Measurements from ENCODE around the gene DAPK3.
"Not testable (repeated sequence)": the region's sequence is repeated elsewhere in the genome, so short reads cannot be mapped to it uniquely, and the experiment has no call there.

The DAPK3 gene

GRCh38 chr19:3970808-3971598, at the start of gene DAPK3:
DAPK3 (minus strand) TSS chr19:3971099; CDS start chr19:3969735, 1,364 bp downstream.
- peak; percentile 98 for DNase-seq

GRCh38 chr19:4019578-4019977, 48.7 kb upstream of the DAPK3 start:
- DNase-seq, result no peak

DNA sequence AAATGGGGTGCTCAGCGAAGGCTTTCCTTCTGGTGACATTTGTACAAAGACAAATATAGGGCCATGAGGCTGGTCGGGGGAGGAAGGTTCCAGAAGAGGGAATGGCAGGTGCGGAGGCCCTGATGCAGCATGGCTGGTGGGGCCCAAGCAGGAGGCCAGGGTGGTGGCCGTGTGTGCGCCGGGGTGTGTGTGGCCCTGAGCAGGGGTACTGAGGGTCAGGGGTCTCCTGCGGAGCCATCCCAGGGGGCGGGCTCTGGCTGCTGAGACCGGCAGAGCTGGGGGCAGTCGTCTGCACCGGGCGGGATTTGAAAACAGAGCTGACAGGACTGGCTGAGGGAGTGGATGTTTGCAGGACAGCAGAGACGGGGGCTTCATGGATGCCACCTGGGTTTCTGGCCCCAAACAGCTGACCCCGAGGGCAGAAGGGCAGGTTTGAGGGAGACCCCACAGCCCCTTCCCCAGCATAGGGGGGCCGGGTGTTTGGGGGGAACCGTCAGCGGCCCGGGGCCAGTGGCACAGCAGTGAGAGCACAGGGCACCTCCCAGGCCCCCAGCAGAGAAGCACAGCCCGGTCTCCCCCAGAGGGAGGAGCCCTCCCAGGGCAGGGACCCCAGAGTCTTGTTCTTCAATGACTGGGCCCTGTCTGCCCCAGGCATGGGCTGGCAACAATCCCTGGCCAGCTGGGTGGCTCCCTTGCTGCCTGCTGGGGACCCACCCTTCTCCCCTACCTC, 48.0 kb upstream of the DAPK3 start:
- no peak for DNase-seq

GRCh38 chr19:4018140-4018613, 47.3 kb upstream of the DAPK3 start:
- DNase-seq, result no peak

DNA sequence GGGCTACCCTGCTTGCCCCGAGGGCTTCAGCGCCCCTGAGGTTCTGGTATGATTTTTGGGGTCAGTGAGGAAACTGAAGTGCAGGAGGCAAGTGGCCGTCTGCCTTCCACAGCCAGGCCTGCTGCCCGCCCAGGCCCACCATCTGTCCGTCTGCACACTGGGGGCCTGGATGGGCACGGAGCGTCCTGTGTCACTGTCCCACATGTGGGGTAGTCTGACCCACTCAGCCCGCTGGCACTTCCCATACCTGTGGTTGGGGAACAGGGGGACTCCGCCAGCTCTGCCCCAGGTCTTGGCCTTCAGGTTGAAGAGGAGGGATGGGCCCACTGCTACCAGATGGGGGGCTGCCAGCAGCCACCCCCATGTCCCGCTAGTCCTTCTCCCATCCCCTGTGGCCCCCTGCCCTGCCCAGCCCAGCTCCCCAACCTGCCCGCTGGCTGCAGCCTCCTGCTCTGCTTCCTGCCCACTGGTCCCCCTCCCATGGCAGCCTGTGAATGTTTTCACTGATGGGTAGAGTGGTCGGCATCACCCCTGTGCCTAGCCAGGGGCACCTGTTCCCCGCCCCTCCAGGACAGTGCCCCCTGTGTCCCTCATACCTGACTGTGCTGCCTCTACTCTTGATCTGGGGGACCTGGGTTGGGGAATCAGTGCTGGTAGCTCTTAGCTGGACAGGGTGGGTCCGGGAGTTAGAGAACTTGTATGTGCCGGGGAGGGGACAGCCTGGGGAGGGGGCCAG, 46.2 kb upstream of the DAPK3 start:
- DNase-seq, result no peak

- no peak for DNase-seq
These were observed 45.6 kb upstream of the DAPK3 start for GRCh38 chr19:4016486-4016885.

DNA sequence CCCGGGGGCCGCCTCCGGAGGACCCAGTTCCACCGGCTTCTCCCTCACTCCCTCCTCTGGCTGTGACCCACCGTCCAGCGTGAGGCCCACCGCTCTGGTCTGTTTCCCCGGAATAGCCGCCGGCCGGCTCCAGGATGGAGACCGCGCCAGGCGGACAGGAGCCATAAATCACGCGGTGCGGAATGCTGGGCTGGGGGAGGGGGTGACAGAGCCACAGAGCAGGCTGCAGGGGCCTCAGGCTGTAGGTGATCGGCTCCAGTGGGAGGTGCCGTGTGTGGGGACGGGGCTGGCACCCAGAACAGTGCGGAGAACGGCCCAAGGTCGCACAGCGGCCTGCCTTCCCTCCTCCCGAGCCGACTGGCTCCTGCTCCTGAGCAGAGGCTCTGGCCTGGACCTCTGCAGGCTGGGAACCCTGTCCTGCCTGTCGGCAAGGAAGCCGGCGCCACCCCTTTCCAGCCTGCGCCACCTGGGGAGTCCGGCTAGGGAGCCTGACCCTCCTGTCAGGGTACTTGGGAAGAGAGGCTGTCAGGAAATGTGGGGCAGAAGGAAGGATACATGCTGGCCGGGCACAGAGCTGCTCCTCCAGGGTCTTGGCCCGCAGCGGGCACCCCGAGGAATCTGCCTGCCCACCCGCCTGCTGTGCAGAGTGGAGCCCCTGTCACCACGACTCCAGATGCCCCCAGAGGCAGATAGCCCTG, 45.0 kb upstream of the DAPK3 start:
- DNase-seq, result no peak

GRCh38 chr19:4014541-4015491, 43.9 kb upstream of the DAPK3 start:
- no peak for DNase-seq

DNA sequence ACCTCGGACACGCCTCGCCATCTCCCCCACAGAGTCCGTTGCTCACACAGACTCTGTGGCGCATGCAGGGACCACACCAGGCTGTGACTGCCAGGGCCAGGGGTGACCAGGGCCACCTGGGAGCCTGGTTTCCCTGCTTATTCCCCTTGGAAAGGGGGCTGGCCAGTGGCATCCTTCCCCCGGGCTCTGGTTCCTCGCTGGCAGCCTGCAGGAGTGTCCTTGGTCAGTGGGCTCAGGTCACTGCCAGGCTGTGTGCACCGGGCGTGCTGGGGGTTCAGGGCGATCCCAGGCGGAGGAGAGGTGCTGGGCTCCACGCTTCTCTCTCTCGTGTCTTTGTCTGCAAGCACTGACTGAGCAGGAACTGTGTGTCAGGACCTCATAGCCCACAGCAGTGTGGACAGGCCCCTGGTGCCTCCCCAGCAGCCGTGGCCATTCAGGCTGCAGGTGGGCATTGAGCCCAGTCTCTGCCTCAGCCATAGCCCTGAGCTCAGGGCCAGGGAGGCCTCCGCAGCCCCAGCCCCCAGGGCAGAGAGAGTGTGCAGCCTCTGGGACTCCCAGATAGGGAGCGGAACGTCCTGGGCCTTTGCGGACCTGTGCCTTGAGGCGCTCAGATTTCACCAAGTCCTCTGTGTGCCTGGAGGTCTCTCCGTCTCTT, 43.1 kb upstream of the DAPK3 start:
- DNase-seq, result no peak

- no peak for DNase-seq
These were observed 42.2 kb upstream of the DAPK3 start for GRCh38 chr19:4012975-4013634.

- no peak for DNase-seq
These were observed 41.4 kb upstream of the DAPK3 start for GRCh38 chr19:4012092-4012974.

DNA sequence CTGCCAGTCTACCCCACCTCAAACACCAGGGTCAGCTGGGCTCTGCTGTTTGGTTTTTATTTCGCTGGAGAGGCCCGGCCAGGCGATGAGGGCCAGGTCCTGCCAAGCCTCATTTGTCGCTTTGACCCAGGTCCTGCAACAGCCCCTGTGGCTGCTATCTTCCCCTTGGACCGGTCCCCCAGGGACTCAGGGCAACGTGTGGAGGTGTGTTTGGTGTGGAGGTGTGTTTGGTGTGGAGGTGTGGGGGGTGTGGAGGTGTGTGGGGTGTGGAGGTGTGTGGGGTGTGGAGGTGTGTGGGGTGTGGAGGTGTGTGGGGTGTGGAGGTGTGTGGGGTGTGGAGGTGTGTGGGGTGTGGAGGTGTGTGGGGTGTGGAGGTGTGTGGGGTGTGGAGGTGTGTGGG, 40.5 kb upstream of the DAPK3 start:
- DNase-seq, result not testable (repeated sequence)

DNA sequence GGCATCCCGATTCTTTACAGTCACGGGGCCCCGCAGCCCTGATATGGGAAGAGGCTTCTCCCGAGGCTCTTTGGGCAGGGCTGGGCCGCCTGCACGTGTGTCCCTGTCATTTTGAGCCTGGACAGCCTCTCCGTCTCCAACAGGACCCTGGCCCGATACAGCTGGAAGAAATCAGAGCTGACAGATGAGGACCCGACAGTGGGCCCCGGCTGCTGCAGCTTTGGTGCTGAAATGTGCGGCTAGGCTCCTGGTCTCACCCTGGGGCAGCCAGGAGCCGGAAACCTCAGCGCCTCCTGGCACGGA, 39.9 kb upstream of the DAPK3 start:
- DNase-seq, result no peak

DNA sequence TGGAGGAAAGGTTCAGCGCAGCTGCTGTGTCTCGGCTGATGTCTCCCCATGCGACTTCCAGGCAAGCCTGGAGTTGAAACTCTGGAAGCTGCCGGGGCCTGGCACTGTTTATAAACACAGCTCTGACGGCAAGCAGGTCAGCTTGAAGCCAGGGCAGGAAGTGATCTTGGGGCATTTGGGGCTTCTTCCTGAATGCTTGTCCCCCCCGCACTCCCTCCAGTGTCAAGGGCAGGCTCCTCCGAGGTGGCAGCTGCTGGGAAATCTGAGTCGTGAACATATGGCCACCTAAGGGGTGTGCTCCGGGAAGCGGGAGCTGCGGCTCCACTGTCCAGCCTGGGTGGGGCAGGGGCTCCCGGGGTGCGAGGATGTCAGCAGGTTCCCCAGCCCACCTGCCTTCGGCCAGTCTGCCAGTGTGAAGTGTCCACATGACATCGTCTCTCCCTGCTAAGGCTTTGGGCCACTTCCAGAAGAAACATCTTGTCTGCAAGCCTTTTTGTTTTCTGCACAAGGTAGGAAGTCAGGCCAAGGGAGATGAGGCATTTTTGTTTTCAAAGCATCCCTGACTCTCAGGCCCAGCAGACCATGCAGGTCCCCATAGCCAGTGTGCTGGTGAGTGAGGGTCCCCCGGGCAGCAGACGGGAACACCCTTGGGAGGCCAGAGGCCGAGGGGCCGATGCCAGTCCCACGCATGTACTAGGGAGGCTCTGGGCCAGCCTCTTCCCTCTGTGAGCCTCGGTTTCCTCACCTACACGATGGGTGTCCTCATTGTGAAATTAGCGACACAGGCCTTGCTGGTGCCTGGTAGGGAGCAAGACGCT, 39.3 kb upstream of the DAPK3 start:
- no peak for DNase-seq

- DNase-seq, result peak; percentile 43
These were observed 37.1 kb upstream of the DAPK3 start for GRCh38 chr19:4007836-4008539.

- DNase-seq, result peak; percentile 96
These were observed 36.3 kb upstream of the DAPK3 start, which contains the start of gene PIAS4 for GRCh38 chr19:4007021-4007835. PIAS4 (plus strand) TSS chr19:4007736; CDS start chr19:4007761, 25 bp downstream.

- DNase-seq, result not testable (repeated sequence)
These were observed 34.5 kb upstream of the DAPK3 start for GRCh38 chr19:4005436-4005835.

Measured in EL (cell line).